HG02571 (cell line): Measurements from ENCODE around the gene CD109.
"Not testable (repeated sequence)": the region's sequence is repeated elsewhere in the genome, so short reads cannot be mapped to it uniquely, and the experiment has no call there.

Experiments used
- ATAC-seq: cut with Tn5 transposase; IDR thresholded peaks from one replicate; pipeline ENCODE4 v1.9.1; 2021; ENCODE audit warnings: mild to moderate bottlenecking, moderate library complexity; ENCODE audit not compliant: unreplicated experiment

Gene CD109

GRCh38 chr6:73683574-73683973, 12.4 kb upstream of the CD109 start:
- ATAC-seq, result not testable (repeated sequence)

GRCh38 chr6:73688351-73688750, 7.7 kb upstream of the CD109 start:
- no peak for ATAC-seq

DNA sequence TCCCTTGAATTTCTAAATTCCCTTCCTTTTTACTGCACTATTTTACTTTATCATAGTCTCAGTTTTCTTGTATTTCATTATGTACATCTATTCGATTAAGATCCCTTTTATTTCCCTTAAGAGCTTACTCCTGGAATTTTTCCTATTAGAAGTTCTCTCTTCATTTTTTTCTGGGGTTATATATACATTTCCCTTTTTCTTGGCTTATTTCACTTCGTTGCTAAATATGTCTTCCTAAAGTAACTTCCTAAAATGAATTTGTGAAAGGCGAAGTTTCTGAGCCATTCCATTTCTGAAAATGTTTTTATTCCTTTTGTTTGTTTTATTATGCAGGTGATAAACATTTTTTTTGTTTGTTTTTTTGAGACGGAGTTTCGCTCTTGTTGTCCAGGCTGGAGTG, 5.9 kb upstream of the CD109 start:
- no peak for ATAC-seq

GRCh38 chr6:73691512-73691911, 4.5 kb upstream of the CD109 start:
- ATAC-seq, result no peak

GRCh38 chr6:73694711-73695411, 1.1 kb upstream of the CD109 start:
- no peak for ATAC-seq

- ATAC-seq, result no peak
Observed at GRCh38 chr6:73696966-73697655, 1.1 kb downstream of the CD109 start.

DNA sequence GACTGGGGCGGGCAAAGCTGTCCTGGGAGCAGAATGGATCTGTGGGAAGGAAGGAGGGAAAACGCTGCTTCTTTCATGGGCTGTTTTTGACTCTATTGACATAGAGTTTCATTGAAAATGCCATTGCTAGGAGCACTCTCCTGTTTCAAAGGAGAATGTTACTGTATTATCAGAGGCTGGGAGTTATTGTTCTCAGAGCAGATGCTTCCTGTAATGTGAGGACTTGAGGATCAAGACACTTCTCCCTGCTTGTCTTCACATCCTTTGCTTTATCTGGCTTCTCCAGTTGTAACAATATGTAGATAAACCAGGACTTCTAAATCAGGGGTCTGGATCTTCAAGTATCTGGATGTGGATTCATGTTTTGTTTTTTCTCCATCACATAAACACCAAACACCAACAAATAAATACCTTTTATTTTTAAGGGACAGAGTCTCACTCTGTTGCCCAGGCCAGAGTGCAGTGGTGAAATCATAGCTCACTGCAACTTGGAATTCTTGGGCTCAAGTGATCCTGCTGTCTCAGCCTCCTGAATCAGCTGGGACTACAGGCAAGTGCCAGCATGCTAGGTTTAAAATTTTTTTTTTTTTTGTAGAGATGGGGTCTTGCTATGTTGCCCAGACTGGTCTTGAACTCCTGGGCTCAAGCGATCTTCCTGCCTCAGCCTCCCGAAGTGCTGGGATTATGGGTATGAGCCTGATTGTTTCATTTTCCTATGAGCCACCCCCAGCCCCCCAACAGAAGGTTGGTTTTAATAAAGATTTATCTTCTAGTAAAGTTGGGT, 3.9 kb downstream of the CD109 start:
- ATAC-seq, result no peak

GRCh38 chr6:73702444-73702843, 6.4 kb downstream of the CD109 start:
- ATAC-seq, result no peak

DNA sequence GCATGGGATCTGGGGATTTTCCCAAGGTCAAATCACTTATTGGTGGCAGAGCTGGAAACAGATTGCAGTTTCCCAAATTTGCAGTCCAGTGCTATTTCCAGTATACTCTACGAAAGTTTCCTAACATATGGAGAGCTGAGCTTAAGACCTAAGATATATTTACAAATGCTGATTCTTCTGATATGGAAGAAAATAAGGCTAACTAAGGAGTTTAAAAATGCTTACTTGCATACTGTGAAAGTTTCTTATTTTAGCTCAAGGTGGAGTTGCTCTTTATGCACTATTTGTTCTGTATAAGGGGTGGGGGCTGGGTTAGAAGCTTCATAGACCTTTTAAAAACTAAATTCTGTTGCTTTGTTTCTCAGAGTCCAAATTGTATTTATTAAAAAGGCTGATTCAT, 7.5 kb downstream of the CD109 start:
- no peak for ATAC-seq

- no peak for ATAC-seq
Observed at GRCh38 chr6:73704260-73704659, 8.3 kb downstream of the CD109 start.

- no peak for ATAC-seq
Observed at GRCh38 chr6:73704798-73705197, 8.8 kb downstream of the CD109 start.

- ATAC-seq, result no peak
Observed at GRCh38 chr6:73706971-73707370, 11.0 kb downstream of the CD109 start.

DNA sequence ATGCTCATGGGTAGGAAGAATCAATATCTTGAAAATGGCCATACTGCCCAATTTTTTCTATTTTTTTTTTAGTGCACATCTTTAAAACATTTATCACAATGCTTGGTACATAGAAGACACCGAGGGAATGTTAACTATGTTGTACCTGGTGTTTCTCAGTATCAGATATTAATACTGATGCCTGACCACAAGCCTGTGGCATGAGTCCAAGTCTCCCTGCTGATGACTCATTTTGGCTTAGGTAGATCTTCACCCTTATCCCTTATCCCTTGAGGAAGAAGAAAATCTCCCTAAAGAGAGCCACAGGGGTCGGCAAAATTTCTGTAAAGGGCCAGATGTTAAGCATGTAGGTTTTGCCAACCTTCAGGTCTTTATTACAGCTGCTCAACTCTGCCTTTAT, 14.5 kb downstream of the CD109 start:
- no peak for ATAC-seq

GRCh38 chr6:73710948-73711347, 14.9 kb downstream of the CD109 start:
- no peak for ATAC-seq

GRCh38 chr6:73712535-73713173, 16.7 kb downstream of the CD109 start:
- no peak for ATAC-seq

GRCh38 chr6:73713426-73714147, 17.6 kb downstream of the CD109 start:
- no peak for ATAC-seq

- ATAC-seq, result not testable (repeated sequence)
Observed at GRCh38 chr6:73715111-73715508, 19.1 kb downstream of the CD109 start.

- ATAC-seq, result no peak
Observed at GRCh38 chr6:73719046-73719445, 23.0 kb downstream of the CD109 start.

DNA sequence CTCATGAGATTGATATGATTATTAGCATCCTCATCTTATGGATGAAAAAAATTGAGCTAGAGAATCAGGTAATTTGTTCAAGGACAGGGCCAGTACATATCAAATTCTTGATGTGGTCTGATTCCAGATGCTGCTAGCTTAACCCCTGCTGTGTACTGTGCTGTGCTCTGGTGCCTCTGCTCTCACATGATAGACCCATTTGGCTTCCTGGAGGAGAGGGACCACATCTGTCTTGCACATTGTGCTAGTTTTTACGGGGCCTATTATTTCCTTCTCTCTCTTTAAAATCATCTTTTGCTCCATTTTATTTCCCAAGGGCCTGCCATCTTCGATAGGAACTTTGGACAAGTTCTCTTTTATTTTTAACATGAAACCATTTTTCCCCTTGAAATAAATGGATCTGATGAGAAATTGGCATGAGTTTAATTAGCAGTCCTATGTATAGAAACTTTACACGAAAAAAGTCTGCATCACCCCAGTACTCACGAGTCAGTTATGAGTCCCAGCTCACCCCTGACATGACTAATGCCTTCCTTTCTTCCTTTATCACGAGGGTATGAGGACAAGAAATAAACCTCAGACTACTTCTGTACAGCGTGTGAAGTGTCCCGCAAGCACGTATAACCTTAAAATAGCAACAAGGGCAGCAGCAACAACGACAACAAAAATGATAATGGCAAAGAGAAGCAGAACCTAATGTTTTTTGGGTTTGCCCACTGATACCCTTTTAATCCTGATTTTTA, 26.5 kb downstream of the CD109 start:
- peak; percentile 68 for ATAC-seq

DNA sequence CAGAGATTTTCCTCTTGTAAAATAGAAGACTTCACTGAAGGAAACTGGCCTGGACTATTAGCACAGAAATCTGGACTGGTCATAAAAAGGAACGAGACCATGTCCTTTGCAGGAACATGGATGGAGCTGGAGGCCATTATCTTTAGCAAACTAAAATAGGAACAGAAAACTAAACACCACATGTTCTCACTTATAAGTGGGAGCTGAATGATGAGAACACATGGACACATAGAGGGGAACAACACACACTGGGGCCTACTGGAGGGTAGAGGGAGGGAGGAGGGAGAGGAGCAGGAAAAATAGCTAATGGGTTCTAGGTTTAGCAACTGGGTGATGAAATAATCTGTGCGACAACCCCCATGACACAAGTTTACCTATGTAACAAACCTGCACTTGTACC, 27.5 kb downstream of the CD109 start:
- not testable (repeated sequence) for ATAC-seq
